HG03095 (cell line): Measurements from ENCODE around the gene FAM3D.
"Not testable (repeated sequence)": the region's sequence is repeated elsewhere in the genome, so short reads cannot be mapped to it uniquely, and the experiment has no call there.

Experiments
- ATAC-seq: cut with Tn5 transposase; IDR thresholded peaks from one replicate; pipeline ENCODE4 v1.9.1; 2021; ENCODE audit warnings: moderate library complexity; ENCODE audit not compliant: unreplicated experiment

Gene FAM3D

GRCh38 chr3:58666683-58667082, at the start of gene FAM3D:
Gene FAM3D, minus strand, starts transcription at chr3:58666774. Its CDS starts 11,211 bp downstream, at chr3:58655563.
- ATAC-seq, result no peak

- no peak for ATAC-seq
Measured at GRCh38 chr3:58713715-58714401, 47.3 kb upstream of the FAM3D start.

GRCh38 chr3:58711871-58712270, 45.3 kb upstream of the FAM3D start:
- no peak for ATAC-seq

GRCh38 chr3:58708983-58709382, 42.4 kb upstream of the FAM3D start:
- ATAC-seq, result not testable (repeated sequence)

- no peak for ATAC-seq
Measured at GRCh38 chr3:58708116-58708791, 41.7 kb upstream of the FAM3D start.

- no peak for ATAC-seq
Measured at GRCh38 chr3:58707390-58707930, 40.9 kb upstream of the FAM3D start.

- no peak for ATAC-seq
Measured at GRCh38 chr3:58706395-58707167, 40.0 kb upstream of the FAM3D start.

- ATAC-seq, result no peak
Measured at GRCh38 chr3:58704745-58705144, 38.2 kb upstream of the FAM3D start.

- ATAC-seq, result not testable (repeated sequence)
Measured at GRCh38 chr3:58704304-58704703, 37.7 kb upstream of the FAM3D start.

GRCh38 chr3:58698246-58698645, 31.7 kb upstream of the FAM3D start:
- ATAC-seq, result no peak

GRCh38 chr3:58697561-58697960, 31.0 kb upstream of the FAM3D start:
- no peak for ATAC-seq

- ATAC-seq, result not testable (repeated sequence)
Measured at GRCh38 chr3:58696813-58697212, 30.2 kb upstream of the FAM3D start.

- ATAC-seq, result no peak
Measured at GRCh38 chr3:58696093-58696492, 29.5 kb upstream of the FAM3D start.

- ATAC-seq, result not testable (repeated sequence)
Measured at GRCh38 chr3:58695284-58695683, 28.7 kb upstream of the FAM3D start.

- no peak for ATAC-seq
Measured at GRCh38 chr3:58693940-58694850, 27.6 kb upstream of the FAM3D start.

- ATAC-seq, result no peak
Measured at GRCh38 chr3:58692484-58692883, 25.9 kb upstream of the FAM3D start.

GRCh38 chr3:58691997-58692396, 25.4 kb upstream of the FAM3D start:
- ATAC-seq, result no peak

GRCh38 chr3:58690490-58690889, 23.9 kb upstream of the FAM3D start:
- no peak for ATAC-seq

GRCh38 chr3:58688574-58688973, 22.0 kb upstream of the FAM3D start:
- ATAC-seq, result no peak

GRCh38 chr3:58686847-58687246, 20.3 kb upstream of the FAM3D start:
- no peak for ATAC-seq
